SH-SY5Y (cell line): ENCODE data around the gene C1orf116.

Source experiments
- GATA2 ChIP-seq: IDR thresholded peaks from 2 replicates; pipeline ENCODE4 v1.6.1; 2011; ENCODE audit warnings: mild to moderate bottlenecking, low read depth, low read length
- GATA3 ChIP-seq: IDR thresholded peaks from 2 replicates; pipeline ENCODE4 v1.6.1; 2011; ENCODE audit warnings: low read depth, mild to moderate bottlenecking, low read length, moderate library complexity

DNA sequence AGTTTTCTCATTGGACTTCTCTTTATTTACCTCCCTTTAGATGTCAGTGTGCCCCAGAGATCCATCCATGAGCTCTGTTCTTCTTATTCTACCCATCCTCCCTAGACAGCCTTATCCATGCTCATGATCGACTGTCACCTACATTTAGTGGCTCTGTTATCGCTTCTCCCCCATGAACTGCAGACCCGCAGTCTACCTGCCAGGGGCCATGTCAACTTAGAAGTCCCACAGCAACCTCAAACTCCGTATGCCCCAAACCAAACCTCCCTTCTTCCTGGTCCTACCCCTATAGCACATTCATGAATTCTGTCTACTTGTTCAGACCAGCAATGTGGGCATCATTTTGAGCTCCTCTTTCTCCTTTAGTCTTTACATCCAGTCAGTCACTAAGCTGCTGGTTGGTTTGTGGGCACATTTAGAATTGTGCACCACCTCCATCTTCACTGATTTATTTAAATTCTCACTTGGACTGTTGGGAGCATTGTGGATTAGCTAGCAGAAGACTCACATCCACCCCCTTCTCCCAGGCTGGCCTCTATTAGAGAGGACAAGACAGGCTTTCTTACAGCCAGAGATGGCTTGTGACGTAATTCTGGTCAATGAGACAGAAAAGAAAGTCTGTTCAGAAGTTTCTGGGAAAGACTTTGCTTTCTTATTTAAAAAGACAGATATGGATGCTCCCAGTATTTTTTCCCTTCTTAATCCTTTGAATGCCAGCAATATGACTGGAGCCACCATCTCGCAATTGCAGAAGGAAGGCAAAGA lies 19.1 kb downstream of the C1orf116 start:
- TF ChIP-seq GATA2 (no peak), GATA3 (no peak)
